Retina (tissue), 1 donor: ENCODE data around the gene MAPK6.

ENCODE experiments used
- DNase-seq: peaks from one replicate; pipeline ENCODE4 v3.0.0-alpha.2; 2016

Gene MAPK6

DNA sequence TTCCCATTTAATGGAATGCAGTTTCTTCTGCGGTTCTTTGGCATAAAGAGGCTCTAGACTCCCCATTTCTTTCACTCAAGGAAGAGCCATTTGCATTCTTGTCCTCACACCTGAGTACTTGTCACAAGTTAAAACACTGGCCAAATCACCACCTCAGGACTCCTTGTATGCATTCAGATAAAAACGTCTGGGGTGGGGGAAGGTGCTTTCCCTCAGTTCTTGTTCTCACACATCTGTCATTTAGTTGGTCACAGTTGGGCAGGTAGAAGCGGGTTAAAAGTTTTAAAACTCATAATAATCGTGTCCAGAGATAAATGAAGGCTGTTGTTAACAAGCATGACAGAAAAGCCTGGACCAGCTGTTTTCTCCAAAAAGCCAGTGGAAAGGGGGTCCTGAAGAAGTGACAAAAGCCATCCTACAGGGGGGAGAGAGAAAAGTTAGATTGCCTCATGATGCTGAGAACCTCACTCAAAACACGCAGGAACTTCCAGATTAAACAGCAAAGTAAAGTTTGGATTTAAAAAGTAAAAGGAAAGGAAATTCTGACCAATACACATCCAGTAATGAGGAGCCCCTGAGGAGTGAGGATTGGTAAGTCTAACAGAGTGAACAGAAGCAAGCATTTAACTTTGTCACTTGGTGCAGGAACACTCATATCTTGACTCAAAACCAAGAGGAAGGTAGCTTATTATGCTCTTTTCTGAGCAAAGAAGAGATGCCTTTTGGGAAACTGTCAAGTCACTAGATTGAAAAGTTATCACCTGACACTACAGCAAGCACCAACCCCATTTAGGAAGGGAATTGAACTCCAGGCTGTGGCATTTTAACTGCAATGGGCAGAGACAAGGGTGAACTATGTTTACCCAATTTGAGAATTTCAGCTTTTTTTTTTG, 90.8 kb downstream of the MAPK6 start:
- no peak for DNase-seq

DNA sequence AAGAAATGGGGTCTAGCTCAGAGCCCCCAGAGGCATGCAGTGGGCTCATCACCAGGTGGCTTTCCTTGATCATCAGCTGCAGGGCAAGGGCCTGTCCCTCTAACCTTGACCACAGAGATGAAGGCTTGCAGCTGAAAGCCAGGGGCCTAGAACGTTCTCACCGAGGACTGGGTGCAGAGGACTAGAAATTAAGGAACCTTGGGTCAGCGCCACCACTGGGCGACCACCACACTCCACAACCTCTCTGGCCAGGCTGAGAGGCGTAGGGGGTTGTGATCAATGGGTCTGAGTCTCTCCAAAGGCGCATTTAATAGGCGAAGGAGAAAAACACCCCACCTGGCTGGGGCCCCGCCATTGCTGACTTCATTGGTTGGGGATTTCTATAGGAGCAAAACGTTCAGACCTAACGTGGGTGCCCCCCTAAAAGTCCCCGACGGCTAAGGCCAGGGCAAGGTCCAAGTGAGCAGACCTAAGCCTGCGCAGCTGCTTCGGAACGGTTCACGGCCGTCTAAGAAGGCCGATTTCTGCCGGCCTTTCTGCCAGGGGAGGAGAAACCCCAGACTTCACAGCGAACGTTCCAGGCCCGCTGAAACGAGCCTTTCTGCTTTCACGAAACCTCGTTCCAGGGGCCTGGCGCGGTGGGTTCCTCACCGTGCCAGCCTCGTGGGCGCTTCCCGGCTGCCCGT, 92.6 kb downstream of the MAPK6 start:
- DNase-seq: no peak

DNA sequence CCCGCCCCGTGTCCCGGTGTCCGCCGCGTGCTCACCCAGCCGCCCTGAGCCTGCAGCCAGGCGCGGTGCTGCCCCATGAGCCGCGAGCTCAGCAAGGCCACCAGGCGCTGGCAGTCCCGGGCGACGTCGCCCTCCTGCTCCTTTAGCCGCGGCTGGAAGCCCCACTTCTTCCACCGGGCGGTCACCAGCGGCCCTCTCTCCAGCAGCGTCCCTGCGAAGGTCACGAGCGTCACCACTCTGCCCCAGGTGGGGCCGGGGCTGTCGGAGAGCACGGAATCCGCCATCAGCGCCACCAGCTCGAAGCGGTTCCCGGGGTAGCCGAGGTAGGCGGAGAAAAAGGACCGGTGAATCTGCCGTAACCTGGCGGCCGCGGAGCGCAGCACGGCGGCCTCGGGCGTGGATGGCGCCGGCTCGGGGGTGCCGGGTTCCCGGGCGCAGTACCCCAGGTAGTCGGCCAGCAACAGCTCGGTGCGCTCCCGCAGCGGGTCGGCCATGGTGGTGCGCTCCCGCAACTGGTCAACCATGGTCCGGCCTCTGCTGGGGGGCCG, 93.3 kb downstream of the MAPK6 start:
- peak; percentile 87 for DNase-seq

DNA sequence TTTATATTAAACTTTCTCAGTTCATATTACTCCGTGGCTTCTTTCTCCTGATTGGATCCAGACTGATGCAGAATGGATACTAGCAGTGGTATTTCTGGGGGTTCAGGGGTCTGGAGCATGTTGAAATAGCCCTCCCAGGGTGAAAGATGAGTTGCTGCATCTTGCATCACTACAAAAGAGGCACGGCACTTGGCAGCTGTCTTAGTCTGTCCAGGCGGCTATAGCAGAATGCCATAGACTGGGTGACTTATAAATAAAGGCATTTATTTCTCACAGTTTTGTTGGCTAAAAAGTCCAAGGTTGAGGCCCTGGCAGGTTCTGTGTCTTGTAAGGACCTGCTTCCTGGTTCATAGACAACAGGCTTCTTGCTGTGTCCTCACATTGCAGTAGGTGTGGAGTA, 94.2 kb downstream of the MAPK6 start:
- DNase-seq: no peak

DNA sequence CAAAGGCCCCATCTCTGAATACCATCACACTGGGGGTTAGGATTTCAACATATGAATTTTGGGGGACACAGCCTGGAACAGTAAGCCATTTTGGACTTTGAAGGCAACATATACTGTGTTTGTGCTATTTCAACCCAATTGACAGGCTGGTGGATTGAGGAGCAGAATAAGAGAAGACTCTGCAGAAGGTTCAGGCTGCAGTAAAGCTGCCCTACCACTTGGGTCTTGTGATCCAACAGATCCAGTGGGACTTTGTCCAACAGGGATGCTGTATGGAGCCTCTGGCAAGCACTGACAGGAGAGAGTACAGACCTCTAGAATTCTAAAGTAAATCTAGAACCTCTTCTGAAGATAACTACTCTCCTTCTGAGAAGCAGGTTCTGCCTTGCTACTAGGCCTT, 94.7 kb downstream of the MAPK6 start:
- no peak for DNase-seq

DNA sequence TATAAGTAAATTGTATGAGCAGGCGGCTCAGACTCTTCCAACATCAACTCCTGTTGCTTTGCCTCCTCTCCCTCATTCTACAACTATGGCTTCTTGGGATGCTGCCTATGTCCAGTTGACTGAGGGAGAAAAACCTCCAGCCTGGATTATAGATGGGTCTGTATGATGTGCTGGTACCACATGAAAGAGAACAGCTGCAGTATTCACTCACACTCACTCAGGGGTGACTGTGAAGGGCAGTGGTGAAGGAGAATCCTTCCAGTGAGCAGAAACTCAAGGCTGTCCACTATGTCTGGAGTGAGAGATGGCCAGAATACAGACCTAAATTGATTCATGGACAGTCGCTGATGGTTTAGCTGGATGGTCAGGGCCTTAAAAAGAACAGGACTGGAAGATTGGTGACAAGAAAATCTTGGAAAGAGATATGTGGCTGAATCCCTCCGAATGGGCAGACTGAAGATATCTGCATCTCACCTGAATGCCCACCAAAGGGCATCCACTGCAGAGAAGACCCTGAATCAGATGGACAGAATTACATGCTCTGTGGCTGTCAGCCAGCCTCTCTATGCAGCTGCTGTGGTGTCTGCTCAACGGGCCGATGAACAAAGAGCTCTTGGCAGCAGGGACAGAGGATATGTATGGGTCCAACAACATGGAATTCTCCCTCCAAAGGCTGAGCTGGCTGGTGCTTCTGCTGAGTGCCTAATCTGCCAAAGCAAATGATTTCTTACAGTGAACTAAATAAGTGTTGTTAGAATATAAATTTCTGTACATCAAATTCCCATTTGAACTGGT, 95.4 kb downstream of the MAPK6 start:
- no peak for DNase-seq

DNA sequence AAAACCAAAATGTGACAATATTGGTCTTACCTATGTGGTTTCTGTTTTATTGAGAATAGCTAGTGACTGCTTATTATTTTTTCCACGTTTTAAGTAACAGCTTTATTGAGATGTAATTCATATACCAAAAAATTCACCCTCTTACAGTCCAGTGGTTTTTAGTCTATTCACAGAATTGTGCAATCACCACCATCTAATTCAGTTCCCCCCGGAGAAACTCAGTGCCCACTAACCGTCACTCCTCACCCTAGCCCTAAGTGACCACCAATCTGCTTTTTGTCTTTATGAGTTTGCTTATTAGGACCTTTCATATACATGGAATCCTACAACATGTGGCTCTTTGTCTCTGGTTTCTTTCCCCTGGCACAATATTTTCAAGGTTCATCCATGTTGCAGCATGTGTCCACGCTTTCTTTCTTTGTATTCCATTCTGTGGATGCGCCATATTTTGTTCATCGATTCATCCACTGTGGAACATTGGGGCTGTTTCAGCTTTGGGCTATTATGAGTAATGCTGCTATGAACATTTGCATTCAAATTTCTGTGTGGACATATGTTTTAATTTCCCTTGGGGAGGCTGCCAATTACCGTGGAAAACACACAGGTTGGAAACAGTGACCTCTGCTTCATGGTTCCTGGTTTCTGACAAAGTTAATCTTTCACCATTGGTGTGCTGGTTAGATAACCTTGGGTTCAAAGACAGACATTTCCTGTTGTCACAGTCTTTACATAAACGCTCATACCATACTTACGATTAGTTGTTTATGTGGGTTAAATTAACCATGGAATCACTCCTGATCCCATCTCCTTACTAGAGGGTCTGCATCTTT, 96.8 kb downstream of the MAPK6 start:
- DNase-seq: no peak
